ENCODE data around the gene ACSF2. TPM values are rescaled to one million over a fixed set of nuclear protein-coding genes. Genes with fewer than 3 reads are reported as not detected.

The ACSF2 gene
- total RNA-seq, 1 experiment from 2014 or later = 63.5 TPM

- H3K4me2 ChIP-seq (ENCODE audit: low read depth, low read length, poor library complexity, severe bottlenecking) = no peak overlapping the region
- H3K4me3 ChIP-seq (ENCODE audit: low read length) = no peak overlapping the region
- DNase-seq = no peak
- H3K27ac ChIP-seq (ENCODE audit: low read length) = no peak overlapping the region
- no peaks in the 10 kb centered on the region for H3K9me2 ChIP-seq (replicated peaks; ENCODE audit: insufficient read depth, low read length)
- no peaks in the 10 kb centered on the region for H3K27me3 ChIP-seq (ENCODE audit: low read length)
- H3K9me3 ChIP-seq (ENCODE audit: low read length) = no peaks in the 10 kb centered on the region
- peaks cover 59% of the 10 kb centered on the region for H3K36me3 ChIP-seq (ENCODE audit: insufficient read depth, low read length)
- H2AFZ ChIP-seq (ENCODE audit: low read length) = no peak overlapping the region
- H4K20me1 ChIP-seq (ENCODE audit: insufficient read depth, low read depth, low read length) = no peaks in the 10 kb centered on the region
- peaks cover 24% of the 10 kb centered on the region for H3K4me1 ChIP-seq (ENCODE audit: low read length)
- peaks cover 20% of the 10 kb centered on the region; the same call in 1 of the 2 replicates for H3K79me2 ChIP-seq (ENCODE audit: low read length)
- H3K9ac ChIP-seq (ENCODE audit: low read length) = no peak overlapping the region
Measured at GRCh38 chr17:50388728-50389127, 37.3 kb upstream of the ACSF2 start.

- no peak overlapping the region for H3K4me3 ChIP-seq (ENCODE audit: low read length)
- H3K9me2 ChIP-seq (replicated peaks; ENCODE audit: insufficient read depth, low read length) = no peaks in the 10 kb centered on the region
- H3K9me3 ChIP-seq (ENCODE audit: low read length) = no peaks in the 10 kb centered on the region
- H3K9ac ChIP-seq (ENCODE audit: low read length) = no peak overlapping the region
- H3K27me3 ChIP-seq (ENCODE audit: low read length) = no peaks in the 10 kb centered on the region
- H2AFZ ChIP-seq (ENCODE audit: low read length) = no peak overlapping the region
- H3K36me3 ChIP-seq (ENCODE audit: insufficient read depth, low read length) = peaks cover 63% of the 10 kb centered on the region
- peaks cover 24% of the 10 kb centered on the region for H3K4me1 ChIP-seq (ENCODE audit: low read length)
- H3K4me2 ChIP-seq (ENCODE audit: low read depth, low read length, poor library complexity, severe bottlenecking) = no peak overlapping the region
- H3K27ac ChIP-seq (ENCODE audit: low read length) = no peak overlapping the region
- peaks cover 28% of the 10 kb centered on the region for H3K79me2 ChIP-seq (ENCODE audit: low read length)
- DNase-seq = no peak
- H4K20me1 ChIP-seq (ENCODE audit: insufficient read depth, low read depth, low read length) = no peaks in the 10 kb centered on the region; the same call in 1 of the 2 replicates
Measured at GRCh38 chr17:50389534-50389933, 36.5 kb upstream of the ACSF2 start.

GRCh38 chr17:50392621-50393020 lies 33.4 kb upstream of the ACSF2 start:
- H3K9ac ChIP-seq (ENCODE audit: low read length) = no peak overlapping the region
- peaks cover 56% of the 10 kb centered on the region for H3K79me2 ChIP-seq (ENCODE audit: low read length)
- H4K20me1 ChIP-seq (ENCODE audit: insufficient read depth, low read depth, low read length) = peaks cover 24% of the 10 kb centered on the region
- H3K9me3 ChIP-seq (ENCODE audit: low read length) = no peaks in the 10 kb centered on the region
- no peak overlapping the region for H3K4me2 ChIP-seq (ENCODE audit: low read depth, low read length, poor library complexity, severe bottlenecking)
- no peak overlapping the region for H3K27ac ChIP-seq (ENCODE audit: low read length)
- H2AFZ ChIP-seq (ENCODE audit: low read length) = no peak overlapping the region
- H3K27me3 ChIP-seq (ENCODE audit: low read length) = no peaks in the 10 kb centered on the region
- peaks cover 42% of the 10 kb centered on the region for H3K4me1 ChIP-seq (ENCODE audit: low read length)
- H3K4me3 ChIP-seq (ENCODE audit: low read length) = no peak overlapping the region
- DNase-seq = no peak
- peaks cover 67% of the 10 kb centered on the region for H3K36me3 ChIP-seq (ENCODE audit: insufficient read depth, low read length)
- H3K9me2 ChIP-seq (replicated peaks; ENCODE audit: insufficient read depth, low read length) = no peaks in the 10 kb centered on the region

GRCh38 chr17:50393700-50394099 lies 32.3 kb upstream of the ACSF2 start:
- H3K79me2 ChIP-seq (ENCODE audit: low read length) = peaks cover 56% of the 10 kb centered on the region
- no peak overlapping the region for H3K4me2 ChIP-seq (ENCODE audit: low read depth, low read length, poor library complexity, severe bottlenecking)

GRCh38 chr17:50394711-50395110 lies 31.3 kb upstream of the ACSF2 start:
- Histone ChIP-seq H3K4me1 (ENCODE audit: low read length) (peaks cover 46% of the 10 kb centered on the region), H3K9ac (ENCODE audit: low read length) (no peak overlapping the region), H3K4me2 (ENCODE audit: low read depth, low read length, poor library complexity, severe bottlenecking) (peak overlapping the region; percentile 100), H3K27ac (ENCODE audit: low read length) (no peak overlapping the region), H3K4me3 (ENCODE audit: low read length) (no peak overlapping the region), H3K27me3 (ENCODE audit: low read length) (no peaks in the 10 kb centered on the region), H3K9me3 (ENCODE audit: low read length) (no peaks in the 10 kb centered on the region), H3K36me3 (ENCODE audit: insufficient read depth, low read length) (peaks cover 53% of the 10 kb centered on the region), H3K79me2 (ENCODE audit: low read length) (peaks cover 56% of the 10 kb centered on the region), H2AFZ (ENCODE audit: low read length) (no peak overlapping the region), H3K9me2 (replicated peaks; ENCODE audit: insufficient read depth, low read length) (peaks cover 3% of the 10 kb centered on the region; the same call in 1 of the 2 replicates), H4K20me1 (ENCODE audit: insufficient read depth, low read depth, low read length) (peaks cover 24% of the 10 kb centered on the region)
- DNase-seq = no peak

More at GRCh38 chr17:50393700-50394099, 32.3 kb upstream of the ACSF2 start:
- Histone ChIP-seq H2AFZ (ENCODE audit: low read length) (no peak overlapping the region), H3K9ac (ENCODE audit: low read length) (no peak overlapping the region), H3K9me3 (ENCODE audit: low read length) (no peaks in the 10 kb centered on the region), H3K4me3 (ENCODE audit: low read length) (no peak overlapping the region), H4K20me1 (ENCODE audit: insufficient read depth, low read depth, low read length) (peaks cover 24% of the 10 kb centered on the region), H3K4me1 (ENCODE audit: low read length) (peaks cover 46% of the 10 kb centered on the region), H3K27me3 (ENCODE audit: low read length) (no peaks in the 10 kb centered on the region), H3K27ac (ENCODE audit: low read length) (no peak overlapping the region), H3K36me3 (ENCODE audit: insufficient read depth, low read length) (peaks cover 60% of the 10 kb centered on the region), H3K9me2 (replicated peaks; ENCODE audit: insufficient read depth, low read length) (peaks cover 3% of the 10 kb centered on the region; the same call in 1 of the 2 replicates)
- DNase-seq = no peak

GRCh38 chr17:50396261-50397110 lies 29.5 kb upstream of the ACSF2 start:
- no peak overlapping the region for H2AFZ ChIP-seq (ENCODE audit: low read length)
- peaks cover 39% of the 10 kb centered on the region for H3K36me3 ChIP-seq (ENCODE audit: insufficient read depth, low read length)
- H3K27me3 ChIP-seq (ENCODE audit: low read length) = no peaks in the 10 kb centered on the region
- H3K4me2 ChIP-seq (ENCODE audit: low read depth, low read length, poor library complexity, severe bottlenecking) = peak overlapping the region; percentile 100
- DNase-seq = peak; percentile 62
- peaks cover 24% of the 10 kb centered on the region for H4K20me1 ChIP-seq (ENCODE audit: insufficient read depth, low read depth, low read length)
- no peaks in the 10 kb centered on the region for H3K9me3 ChIP-seq (ENCODE audit: low read length)
- peak overlapping the region; percentile 95 for H3K9ac ChIP-seq (ENCODE audit: low read length)
- peak overlapping the region; percentile 95 for H3K4me3 ChIP-seq (ENCODE audit: low read length)
- peaks cover 3% of the 10 kb centered on the region; the same call in 1 of the 2 replicates for H3K9me2 ChIP-seq (replicated peaks; ENCODE audit: insufficient read depth, low read length)
- H3K27ac ChIP-seq (ENCODE audit: low read length) = peak overlapping the region; percentile 24; the same call in 1 of the 2 replicates
- peaks cover 49% of the 10 kb centered on the region for H3K79me2 ChIP-seq (ENCODE audit: low read length)
- peaks cover 39% of the 10 kb centered on the region for H3K4me1 ChIP-seq (ENCODE audit: low read length)

- peaks cover 3% of the 10 kb centered on the region; the same call in 1 of the 2 replicates for H3K9me2 ChIP-seq (replicated peaks; ENCODE audit: insufficient read depth, low read length)
- H2AFZ ChIP-seq (ENCODE audit: low read length) = peak within 1 kb of the TSS; percentile 93
- peak within 1 kb of the TSS; percentile 95 for H3K9ac ChIP-seq (ENCODE audit: low read length)
- H3K27me3 ChIP-seq (ENCODE audit: low read length) = no peaks in the 10 kb centered on the region
- H3K27ac ChIP-seq (ENCODE audit: low read length) = peak within 1 kb of the TSS; percentile 24; the same call in 1 of the 2 replicates
- H3K79me2 ChIP-seq (ENCODE audit: low read length) = peaks cover 49% of the 10 kb centered on the region
- H3K36me3 ChIP-seq (ENCODE audit: insufficient read depth, low read length) = peaks cover 35% of the 10 kb centered on the region
- peaks cover 31% of the 10 kb centered on the region for H3K4me1 ChIP-seq (ENCODE audit: low read length)
- no peaks in the 10 kb centered on the region for H3K9me3 ChIP-seq (ENCODE audit: low read length)
- peaks cover 24% of the 10 kb centered on the region for H4K20me1 ChIP-seq (ENCODE audit: insufficient read depth, low read depth, low read length)
- H3K4me2 ChIP-seq (ENCODE audit: low read depth, low read length, poor library complexity, severe bottlenecking) = peak within 1 kb of the TSS; percentile 100
- peak; percentile 94 for DNase-seq
- H3K4me3 ChIP-seq (ENCODE audit: low read length) = peak within 1 kb of the TSS; percentile 95
Measured at GRCh38 chr17:50397111-50397918, 28.7 kb upstream of the ACSF2 start, which contains the start of gene LRRC59. TSS of gene LRRC59 (minus strand) at chr17:50397523. CDS start at chr17:50397317, 206 bp downstream.

GRCh38 chr17:50397919-50398285 lies 28.1 kb upstream of the ACSF2 start:
- no peak overlapping the region for H3K27ac ChIP-seq (ENCODE audit: low read length)
- H3K9ac ChIP-seq (ENCODE audit: low read length) = peak overlapping the region; percentile 95

More at GRCh38 chr17:50397919-50398285, 28.1 kb upstream of the ACSF2 start:
- Histone ChIP-seq H2AFZ (ENCODE audit: low read length) (peak overlapping the region; percentile 93), H4K20me1 (ENCODE audit: insufficient read depth, low read depth, low read length) (peaks cover 24% of the 10 kb centered on the region), H3K36me3 (ENCODE audit: insufficient read depth, low read length) (peaks cover 29% of the 10 kb centered on the region), H3K4me2 (ENCODE audit: low read depth, low read length, poor library complexity, severe bottlenecking) (peak overlapping the region; percentile 100), H3K27me3 (ENCODE audit: low read length) (no peaks in the 10 kb centered on the region), H3K9me3 (ENCODE audit: low read length) (no peaks in the 10 kb centered on the region), H3K4me3 (ENCODE audit: low read length) (peak overlapping the region; percentile 95), H3K4me1 (ENCODE audit: low read length) (peaks cover 26% of the 10 kb centered on the region), H3K9me2 (replicated peaks; ENCODE audit: insufficient read depth, low read length) (peaks cover 3% of the 10 kb centered on the region; the same call in 1 of the 2 replicates), H3K79me2 (ENCODE audit: low read length) (peaks cover 44% of the 10 kb centered on the region)
- DNase-seq = no peak

All from Karpas-422 (cell line).